HuH-7.5 (cell line): ENCODE results near the gene CYLD.

Experiments used
- DNase-seq: peaks from one replicate; pipeline ENCODE4 v3.0.0; 2011; ENCODE audit warnings: low spot score

The CYLD gene

GRCh38 chr16:50740736-50741135, 1.1 kb upstream of the CYLD start:
- DNase-seq = no peak

- no peak for DNase-seq
Observed at GRCh38 chr16:50741225-50741780, 583 bp upstream of the CYLD start.

DNA sequence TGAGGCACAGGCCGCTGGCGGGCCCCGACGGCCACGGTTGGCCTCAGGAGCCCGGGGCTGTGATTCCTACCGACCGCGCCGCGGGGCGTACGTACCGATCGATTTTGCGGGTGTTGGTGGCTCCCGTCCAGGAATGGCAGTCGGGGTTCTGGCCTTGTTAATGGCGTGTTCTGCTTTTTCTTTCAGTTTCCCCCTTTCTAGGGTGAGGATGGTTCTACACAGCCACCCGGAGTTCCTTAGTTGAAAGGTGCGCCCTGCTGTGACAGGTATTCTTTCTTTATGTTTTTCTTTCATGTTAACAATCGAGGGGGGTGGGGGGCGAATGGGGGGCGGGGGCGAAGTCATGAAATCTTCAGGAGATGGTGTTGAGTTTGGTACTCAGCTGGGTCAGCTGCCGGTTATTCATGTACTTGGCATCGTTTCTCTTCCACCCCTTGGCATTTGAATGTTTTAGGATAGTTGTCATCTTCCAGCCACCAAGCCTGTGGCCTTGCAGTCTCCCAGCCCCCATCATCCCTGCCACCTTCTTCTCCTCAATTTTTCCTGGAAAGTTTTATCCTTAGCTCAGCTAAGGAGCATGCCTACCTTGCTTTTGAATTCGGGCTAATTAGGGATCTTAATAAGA, 802 bp downstream of the CYLD start:
- peak; percentile 19 for DNase-seq

DNA sequence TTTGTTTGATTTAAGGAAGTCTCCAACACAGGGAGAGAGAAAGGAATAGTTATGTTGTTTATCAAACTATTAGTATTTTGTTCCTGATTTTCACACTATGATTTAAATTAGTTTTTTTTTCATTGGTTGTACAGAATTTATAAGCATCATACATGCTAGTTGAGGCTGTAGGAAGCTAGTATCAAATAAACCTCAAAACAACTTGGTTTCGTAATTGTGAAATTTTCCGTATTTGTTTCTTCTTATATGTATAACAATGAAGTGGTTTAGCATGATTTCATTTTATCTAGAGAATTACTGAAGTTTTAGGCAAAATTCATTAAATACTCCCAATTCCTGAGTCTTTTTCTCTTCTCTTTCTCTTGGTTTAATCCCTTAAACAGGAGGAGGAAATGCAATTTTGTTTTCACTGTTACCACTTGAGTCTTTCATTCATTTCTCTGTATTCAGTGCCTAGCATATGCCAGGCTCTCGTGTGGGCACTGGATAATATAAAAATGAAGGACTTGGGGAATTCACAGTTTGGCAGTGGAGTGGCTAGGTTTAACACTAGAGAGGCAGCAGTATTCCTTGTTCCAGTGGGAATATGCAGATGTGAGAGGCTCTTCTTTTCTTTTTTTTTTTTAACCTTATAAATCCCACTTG, 1.8 kb downstream of the CYLD start:
- DNase-seq = no peak

GRCh38 chr16:50744881-50745280, 3.0 kb downstream of the CYLD start:
- no peak for DNase-seq

GRCh38 chr16:50745940-50746339, 4.1 kb downstream of the CYLD start:
- DNase-seq = no peak

DNA sequence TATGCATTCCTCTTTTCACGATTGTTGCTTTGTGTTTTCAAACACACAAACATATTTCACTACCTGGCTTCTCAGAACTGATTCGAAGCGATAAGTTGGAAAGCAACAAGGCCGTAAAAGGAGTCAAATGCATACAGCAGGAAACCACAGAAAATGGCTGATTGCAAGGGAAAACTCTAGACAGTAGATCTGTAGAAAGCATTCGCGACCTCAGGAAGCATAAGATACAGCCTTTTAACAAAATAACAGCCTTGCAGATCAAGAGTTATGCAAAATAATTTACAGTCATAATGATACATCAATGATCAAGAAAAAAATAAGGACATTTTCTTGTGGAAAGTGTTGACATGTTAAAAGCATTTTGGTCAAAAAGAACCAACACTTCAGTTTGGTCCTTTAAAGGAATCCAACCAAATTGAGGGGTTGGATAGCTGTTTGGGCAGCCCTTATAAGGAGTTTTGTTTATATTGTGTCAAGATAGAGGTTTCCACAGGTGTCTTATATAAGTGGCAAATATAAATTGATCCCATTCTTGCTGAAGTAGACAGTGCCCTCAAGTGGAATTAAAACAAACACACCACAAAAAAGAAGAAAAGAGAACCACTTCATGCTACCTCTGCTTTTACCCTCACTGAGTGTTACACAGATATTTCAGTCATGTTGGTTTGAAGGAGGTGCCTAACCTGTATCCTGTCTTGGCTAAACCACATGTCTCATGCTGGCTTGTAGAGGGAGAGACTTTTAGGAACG, 5.5 kb downstream of the CYLD start:
- DNase-seq = no peak

- DNase-seq = no peak
Observed at GRCh38 chr16:50751528-50751927, 9.6 kb downstream of the CYLD start.

GRCh38 chr16:50752471-50753235, 10.8 kb downstream of the CYLD start:
- no peak for DNase-seq

DNA sequence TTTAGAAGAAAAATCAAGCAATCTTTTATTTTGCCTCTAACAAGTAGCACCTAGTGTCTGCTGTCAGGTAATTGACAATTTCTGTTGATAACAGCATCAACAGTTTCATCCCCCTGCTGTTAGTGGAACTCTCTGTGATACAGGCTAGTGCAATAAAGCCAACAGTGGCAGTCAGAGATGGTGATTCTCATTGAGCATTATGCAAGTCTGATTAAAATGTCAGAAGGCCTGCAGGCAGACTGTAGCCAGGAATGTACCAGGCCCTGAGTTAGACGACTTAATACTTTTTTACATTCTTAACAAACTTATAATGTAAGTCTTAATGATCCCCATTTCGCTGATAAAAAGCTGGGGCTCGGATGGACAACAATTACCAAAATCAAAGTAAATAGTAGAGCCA, 14.6 kb downstream of the CYLD start:
- DNase-seq = no peak

GRCh38 chr16:50761267-50761666, 19.4 kb downstream of the CYLD start:
- no peak for DNase-seq

- no peak for DNase-seq
Observed at GRCh38 chr16:50762241-50762640, 20.4 kb downstream of the CYLD start.

- no peak for DNase-seq
Observed at GRCh38 chr16:50763211-50763610, 21.3 kb downstream of the CYLD start.

GRCh38 chr16:50765260-50765659, 23.4 kb downstream of the CYLD start:
- DNase-seq = no peak

DNA sequence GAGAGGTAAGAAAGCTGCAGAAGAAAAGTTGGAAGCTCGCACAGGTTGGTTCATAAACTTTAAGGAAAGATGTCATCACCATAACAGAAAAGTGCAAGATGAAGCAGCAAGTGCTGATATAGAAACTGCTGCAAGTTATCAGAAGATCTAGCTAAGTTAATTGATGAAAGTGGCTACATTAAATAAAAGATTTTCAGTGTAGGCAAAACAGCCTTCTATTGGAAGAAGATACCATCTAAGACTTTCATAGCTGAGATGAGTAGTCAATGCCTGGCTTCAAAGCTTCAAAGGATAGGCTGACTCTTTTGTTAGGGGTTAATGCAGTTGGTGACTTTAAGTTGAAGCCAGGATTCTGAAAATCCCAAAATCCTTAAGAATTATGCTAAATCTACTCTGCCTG, 24.0 kb downstream of the CYLD start:
- DNase-seq = no peak

DNA sequence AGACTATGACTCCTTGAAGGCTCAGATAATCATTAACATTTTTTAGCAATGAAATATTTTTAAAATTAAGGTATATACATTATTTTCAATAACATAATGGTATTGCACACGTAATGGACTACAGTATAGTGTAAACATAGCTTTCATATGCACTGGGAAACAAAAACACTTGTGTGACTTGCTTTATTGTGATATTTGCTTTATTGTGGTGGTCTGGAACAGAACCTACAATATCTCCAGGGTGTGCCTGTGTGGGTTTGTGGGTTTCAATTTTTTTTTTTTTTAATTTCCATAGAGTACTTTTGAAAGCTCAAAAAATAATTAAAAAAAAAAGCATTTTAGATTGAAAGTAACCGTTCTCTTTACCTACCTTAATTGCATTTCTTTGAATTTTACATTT, 25.3 kb downstream of the CYLD start:
- DNase-seq = no peak

GRCh38 chr16:50771366-50771765, 29.5 kb downstream of the CYLD start:
- no peak for DNase-seq

DNA sequence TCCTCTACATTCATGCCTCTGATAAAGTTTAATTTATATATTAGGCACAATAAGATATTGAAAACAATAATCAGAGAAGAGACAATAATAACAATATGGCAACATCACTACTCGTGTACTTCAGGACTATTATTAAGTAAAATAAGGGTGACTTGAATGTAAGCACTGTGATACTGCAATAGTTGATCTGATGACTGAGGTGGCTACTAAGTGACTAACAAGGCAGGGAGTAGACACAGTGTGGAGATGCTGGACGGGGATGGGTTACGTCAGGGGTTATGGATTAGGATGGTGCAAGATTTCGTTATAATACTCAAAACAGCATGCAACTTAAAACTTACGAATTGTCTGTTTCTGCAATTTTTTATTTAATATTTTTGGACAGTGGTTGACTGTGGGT, 32.5 kb downstream of the CYLD start:
- no peak for DNase-seq

- DNase-seq = no peak
Observed at GRCh38 chr16:50774960-50775359, 33.1 kb downstream of the CYLD start.

GRCh38 chr16:50776037-50776436, 34.2 kb downstream of the CYLD start:
- DNase-seq = no peak

DNA sequence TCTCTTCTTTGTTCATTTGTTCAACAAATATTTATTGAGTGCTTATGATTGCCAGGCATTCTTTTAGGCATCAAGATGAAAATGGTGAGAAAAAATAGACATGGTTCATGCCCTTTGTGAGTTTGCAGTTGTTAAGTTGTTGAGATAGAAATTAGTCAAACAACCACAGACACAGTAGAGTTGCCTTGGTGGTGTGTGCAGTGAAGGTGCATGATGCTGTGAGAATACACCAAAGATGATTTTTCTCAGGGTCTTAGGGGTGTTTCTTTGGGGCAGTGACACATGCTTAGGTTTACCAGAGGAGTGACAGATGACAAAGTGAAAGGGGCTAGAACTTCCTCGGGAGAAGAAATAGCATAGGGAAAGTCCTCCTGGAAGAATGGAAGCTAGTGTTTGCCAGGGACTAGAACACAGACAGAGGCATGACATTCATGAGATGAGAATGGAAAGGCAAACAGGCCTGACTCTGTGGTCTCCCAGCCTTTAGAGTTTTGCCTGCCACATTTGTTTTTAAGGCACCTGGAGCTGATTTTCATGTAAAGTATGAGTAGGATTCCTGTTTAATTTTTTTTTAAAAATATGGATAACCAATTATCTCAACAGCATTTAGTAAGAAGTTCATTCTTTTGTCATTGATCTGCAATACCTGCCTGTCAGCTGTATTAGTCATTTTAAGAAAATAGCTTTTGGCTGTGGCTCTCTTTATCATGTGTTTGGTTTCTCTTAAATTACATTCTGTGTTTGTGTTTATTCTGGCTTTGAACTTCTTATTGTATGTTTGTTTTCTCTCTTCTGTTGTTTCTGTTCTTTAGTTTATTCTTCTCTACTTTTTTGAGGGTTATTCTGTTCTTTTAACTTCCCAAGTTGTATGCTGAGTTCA, 36.6 kb downstream of the CYLD start:
- no peak for DNase-seq
